Mucosa of descending colon (tissue), 3 donors: ENCODE measurements around the gene OR52K1. TPM values are rescaled to one million over a fixed set of nuclear protein-coding genes. Genes with fewer than 3 reads are reported as not detected.
"Not testable (repeated sequence)": the region's sequence is repeated elsewhere in the genome, so short reads cannot be mapped to it uniquely, and the experiment has no call there.

Source experiments
- ATAC-seq: fragments of 200-7000 bp; cut with Tn5 transposase; one replicate; pipeline ENCODE4 v1.9.1; 2020; ENCODE audit warnings: mild to moderate bottlenecking, moderate library complexity
- DNase-seq, 3 donors: peaks; one replicate each; pipeline ENCODE4 v3.0.0-alpha.2; 2020
- H3K36me3 ChIP-seq: fragments of 200-600 bp; one replicate; pipeline ENCODE4 v1.8.0; 2021; ENCODE audit warnings: low read depth, mild to moderate bottlenecking
- H3K4me1 ChIP-seq: fragments of 200-600 bp; one replicate; pipeline ENCODE4 v1.8.0; 2021; ENCODE audit warnings: low read depth, mild to moderate bottlenecking
- H3K4me3 ChIP-seq: fragments of 200-600 bp; one replicate; pipeline ENCODE4 v1.8.0; 2021; ENCODE audit warnings: mild to moderate bottlenecking
- H3K9me3 ChIP-seq: fragments of 200-600 bp; one replicate; pipeline ENCODE4 v1.8.0; 2021; ENCODE audit warnings: mild to moderate bottlenecking
- CTCF ChIP-seq: fragments of 200-600 bp; IDR thresholded peaks from one replicate; pipeline ENCODE4 v1.8.0; 2022; ENCODE audit warnings: antibody characterized with exemption, mild to moderate bottlenecking
- intact Hi-C, 2 donors: fragments of 100-400 bp; cut with DNase I in 1 of 2; cut with micrococcal nuclease in 1 of 2; formaldehyde crosslinking; loops; one replicate each; pipeline versions ENCODE4 v1.11.0 to v1.11.1; 2022; cut with DNase I, micrococcal nuclease
- total RNA-seq, 3 donors: library from RNA; stranded (reverse); fragmentation: NEBNext Ultra II Directional in 2 of 3; extraction: Animal tissue kit (Norgen Biotek cat#: 25700) in 2 of 3; gene quantifications; one replicate each; pipeline versions ENCODE4 v1.2.1 to v1.2.4, GENCODE V29; 2021 to 2023
- donor health status: DM: no; HTN: no; CAD: no; lungs with moderate emphysema.
- donor health status: DM: no; HTN: no; CAD: no.
- donor health status: DM: no; HTN: yes; CAD: no.

The OR52K1 gene
- total RNA-seq, 3 donors from 2014 or later, result not detected

- no peak overlapping the region for H3K4me3 ChIP-seq
- DNase-seq (no peak), ATAC-seq (no peak)
- no peak for TF ChIP-seq CTCF
- no peaks in the 10 kb centered on the region for H3K36me3 ChIP-seq
- H3K4me1 ChIP-seq, result no peaks in the 10 kb centered on the region
- intact Hi-C loops, result no loop called here
- H3K9me3 ChIP-seq, result no peaks in the 10 kb centered on the region
These were observed 2.8 kb upstream of the OR52K1 start for GRCh38 chr11:4479644-4480043.

DNA sequence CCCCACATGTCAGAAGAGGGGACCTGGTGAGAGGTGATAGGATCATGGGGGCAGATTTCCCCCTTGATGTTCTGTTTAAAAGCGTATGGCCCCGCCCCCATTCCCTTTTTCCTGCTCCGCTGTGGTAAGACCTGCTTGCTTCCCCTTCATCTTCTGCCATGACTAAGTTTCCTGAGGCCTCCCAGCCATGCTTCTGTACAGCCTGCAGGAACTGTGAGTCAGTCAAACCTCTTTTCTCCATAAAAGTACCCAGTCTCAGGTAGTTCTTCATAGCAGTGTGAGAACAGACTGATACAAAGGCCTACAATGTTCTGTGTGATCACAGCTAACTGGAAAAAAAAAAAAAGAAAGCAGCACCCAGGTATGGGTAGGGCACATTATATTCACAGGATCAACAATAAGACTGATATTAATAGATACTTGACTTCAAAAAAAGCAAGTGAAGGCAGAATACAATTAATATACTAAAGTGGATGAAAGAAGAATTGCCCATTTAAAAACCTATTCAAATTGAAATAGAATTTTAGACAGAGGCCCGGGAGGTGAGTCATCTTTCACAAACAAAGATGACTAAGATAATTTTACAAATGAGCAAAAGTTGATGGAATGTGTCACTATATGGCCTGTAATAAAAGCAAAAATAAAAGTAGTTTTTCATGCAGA is 1.7 kb upstream of the OR52K1 start:
- ATAC-seq (no peak), DNase-seq (no peak)
- intact Hi-C loops, result no loop called here
- Histone ChIP-seq H3K4me1 (no peaks in the 10 kb centered on the region), H3K36me3 (no peaks in the 10 kb centered on the region), H3K9me3 (no peaks in the 10 kb centered on the region), H3K4me3 (no peak overlapping the region)
- TF ChIP-seq CTCF, result no peak

DNA sequence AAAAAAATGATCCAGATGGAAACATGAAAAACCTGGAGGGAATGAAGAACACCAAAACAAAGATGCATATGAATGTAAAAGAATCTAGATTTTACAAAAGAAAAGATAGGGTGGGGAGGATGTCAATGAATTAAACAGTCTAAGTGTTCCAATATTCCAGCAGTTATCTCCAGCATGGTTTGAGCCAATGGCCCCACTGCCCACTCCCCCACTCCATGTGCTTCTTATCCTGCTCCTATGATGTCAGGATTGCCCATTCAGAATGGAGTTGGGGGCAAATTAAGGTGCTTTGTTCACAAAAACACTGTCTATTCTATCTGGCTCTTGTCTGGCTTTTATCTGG is 1.2 kb upstream of the OR52K1 start:
- Histone ChIP-seq H3K9me3 (no peaks in the 10 kb centered on the region), H3K4me3 (no peak overlapping the region), H3K4me1 (no peaks in the 10 kb centered on the region), H3K36me3 (no peaks in the 10 kb centered on the region)
- ATAC-seq (no peak), DNase-seq (no peak)
- TF ChIP-seq CTCF, result no peak
- intact Hi-C loops, result no loop called here

DNA sequence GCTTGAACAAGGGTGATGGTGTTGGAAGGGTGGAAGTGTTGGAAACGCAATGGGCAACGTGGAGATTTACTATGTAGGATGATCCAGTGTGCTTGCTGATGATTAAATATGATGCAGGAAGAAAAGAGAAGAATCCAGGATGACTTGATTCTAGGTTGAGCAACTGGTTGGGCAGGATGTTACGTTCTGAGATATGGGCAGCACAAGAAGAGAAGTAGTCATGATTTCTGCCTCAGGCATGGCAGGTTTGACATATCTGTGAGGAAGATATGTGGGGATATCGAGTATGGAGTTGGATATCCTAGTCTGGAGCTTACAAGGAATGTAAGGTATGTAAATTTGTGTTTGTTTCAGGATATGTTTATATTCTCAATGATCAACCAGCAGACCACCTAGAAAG is 1.9 kb downstream of the OR52K1 start:
- DNase-seq, result no peak
- Histone ChIP-seq H3K9me3 (no peaks in the 10 kb centered on the region), H3K36me3 (no peaks in the 10 kb centered on the region), H3K4me3 (no peak overlapping the region), H3K4me1 (no peaks in the 10 kb centered on the region)
- intact Hi-C loops, result no loop called here
- ATAC-seq, result no peak
- TF ChIP-seq CTCF, result no peak

DNA sequence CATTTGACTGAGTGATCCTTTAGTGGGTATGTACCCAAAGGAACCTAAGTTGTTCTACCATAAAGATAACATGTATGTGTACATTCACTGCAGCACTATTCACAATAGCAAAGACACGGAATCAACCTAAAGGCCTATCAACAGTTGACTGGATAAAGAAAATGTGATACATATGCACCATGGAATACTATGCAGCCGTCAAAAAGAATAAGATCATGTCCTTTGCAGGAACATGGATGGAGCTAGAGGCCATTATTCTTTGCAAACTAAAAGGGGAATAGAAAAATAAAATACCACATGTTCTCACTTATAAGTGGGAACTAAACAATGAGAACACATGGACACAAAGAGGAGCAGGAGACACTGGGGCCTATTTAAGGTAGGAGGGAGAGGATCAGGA is 9.0 kb downstream of the OR52K1 start:
- not testable (repeated sequence) for DNase-seq, H3K4me3 ChIP-seq, H3K9me3 ChIP-seq, H3K4me1 ChIP-seq, H3K36me3 ChIP-seq, ATAC-seq
- intact Hi-C loops, result loop anchor here in 1 of 2 donors (5.0 kb wide), 1 partner anchor 309 kb away; no protein-coding TSS in a partner anchor

GRCh38 chr11:4491878-4492606 is 9.6 kb downstream of the OR52K1 start:
- DNase-seq (no peak), ATAC-seq (no peak)
- Histone ChIP-seq H3K36me3 (no peaks in the 10 kb centered on the region), H3K9me3 (no peaks in the 10 kb centered on the region), H3K4me3 (no peak overlapping the region), H3K4me1 (no peaks in the 10 kb centered on the region)
- no peak for TF ChIP-seq CTCF
- intact Hi-C loops, result loop anchor here in 1 of 2 donors (5.0 kb wide), 1 partner anchor 310 kb away; no protein-coding TSS in a partner anchor
